Fibroblast of lung (primary cell): ENCODE measurements around the gene ARID3A. TPM values are rescaled to one million over a fixed set of nuclear protein-coding genes. Genes with fewer than 3 reads are reported as not detected.

Source experiments
- DNase-seq, 2 donors: peaks; one replicate each; pipeline versions ENCODE4 v3.0.0 to v3.0.0-alpha.2; 2010; ENCODE audit warnings: low read depth in 2 of 2
- H2AFZ ChIP-seq: 2 replicates; pipeline ENCODE4 v1.5.1; 2012; ENCODE audit warnings: low read length, control low read depth, inconsistent platforms
- H3K27ac ChIP-seq: 2 replicates; pipeline ENCODE4 v1.5.1; 2011; ENCODE audit warnings: low read length, control low read depth; ENCODE audit not compliant: insufficient read depth
- H3K27me3 ChIP-seq: 2 replicates; pipeline ENCODE4 v1.5.1; 2011; ENCODE audit warnings: mild to moderate bottlenecking, low read length; ENCODE audit not compliant: control insufficient read depth, insufficient read depth
- H3K36me3 ChIP-seq: 2 replicates; pipeline ENCODE4 v1.5.1; 2011; ENCODE audit warnings: low read length; ENCODE audit not compliant: control insufficient read depth, insufficient read depth
- H3K4me1 ChIP-seq: 2 replicates; pipeline ENCODE4 v1.5.1; 2011; ENCODE audit warnings: low read length; ENCODE audit not compliant: control insufficient read depth, insufficient read depth; ENCODE audit errors: extremely low read depth
- H3K4me2 ChIP-seq: 2 replicates; pipeline ENCODE4 v1.5.1; 2011; ENCODE audit warnings: low read length, control low read depth; ENCODE audit not compliant: insufficient read depth; ENCODE audit errors: extremely low read depth
- H3K4me3 ChIP-seq, 4 experiments: fragments of 200-600 bp in 1 of 4; sonication (generic) in 1 of 4; replicated peaks in 1 of 4; 2 replicates each; pipeline ENCODE4 v1.5.1; 2011 to 2016; ENCODE audit warnings: low read length in 4 of 4, low read depth in 3 of 4, mild to moderate bottlenecking in 3 of 4, control low read depth in 2 of 4, inconsistent platforms in 1 of 4, mixed read lengths in 1 of 4; ENCODE audit not compliant: insufficient read depth in 1 of 4; ENCODE audit errors: control extremely low read depth in 1 of 4
- H3K79me2 ChIP-seq: 2 replicates; pipeline ENCODE4 v1.5.1; 2012; ENCODE audit warnings: mild to moderate bottlenecking, low read length, inconsistent platforms; ENCODE audit not compliant: control insufficient read depth, insufficient read depth
- H3K9ac ChIP-seq: 2 replicates; pipeline ENCODE4 v1.5.1; 2011; ENCODE audit warnings: mild to moderate bottlenecking, low read length, control low read depth; ENCODE audit not compliant: insufficient read depth
- H3K9me3 ChIP-seq: 2 replicates; pipeline ENCODE4 v1.5.1; 2012; ENCODE audit warnings: low read depth, low read length; ENCODE audit not compliant: control insufficient read depth, insufficient read depth
- H4K20me1 ChIP-seq: 2 replicates; pipeline ENCODE4 v1.5.1; 2011; ENCODE audit warnings: low read length; ENCODE audit not compliant: control insufficient read depth, insufficient read depth; ENCODE audit errors: extremely low read depth
- EZH2 ChIP-seq: IDR thresholded peaks from 2 replicates; pipeline ENCODE4 v1.5.1; 2012; ENCODE audit warnings: low read length, control low read depth, mild to moderate bottlenecking; ENCODE audit errors: missing control alignments
- polyA plus RNA-seq, 2 donors: library from polyadenylated mRNA; depleted of rRNA in 1 of 2; stranded (reverse) in 1 of 2; unstranded in 1 of 2; fragments of >200 nt; gene quantifications; 2 replicates each; pipeline ENCODE4 v1.2.1, GENCODE V29; 2011 to 2012; ENCODE audit warnings: missing spikeins in 1 of 2
- total RNA-seq: library from RNA; depleted of rRNA; stranded (reverse); fragments of >200 nt; gene quantifications from 2 replicates; pipeline ENCODE4 v1.2.1, GENCODE V29; 2014
- TF ChIP-seq, protein P1 (sequence below), 2 donors: IDR thresholded peaks in 1 of 2; conservative IDR thresholded peaks in 1 of 2; 1 replicate in 1 of 2; 2 replicates in 1 of 2; pipeline ENCODE4 v1.5.1; 2011 to 2012; ENCODE audit warnings: low read length in 2 of 2, control low read depth in 1 of 2, inconsistent platforms in 1 of 2, low read depth in 1 of 2, mild to moderate bottlenecking in 1 of 2

ARID3A gene
- total and polyA plus RNA-seq, 2 donors (not counting 1 experiment from before 2014, with no cell fraction given) = 6.4 to 14.9 TPM

DNA sequence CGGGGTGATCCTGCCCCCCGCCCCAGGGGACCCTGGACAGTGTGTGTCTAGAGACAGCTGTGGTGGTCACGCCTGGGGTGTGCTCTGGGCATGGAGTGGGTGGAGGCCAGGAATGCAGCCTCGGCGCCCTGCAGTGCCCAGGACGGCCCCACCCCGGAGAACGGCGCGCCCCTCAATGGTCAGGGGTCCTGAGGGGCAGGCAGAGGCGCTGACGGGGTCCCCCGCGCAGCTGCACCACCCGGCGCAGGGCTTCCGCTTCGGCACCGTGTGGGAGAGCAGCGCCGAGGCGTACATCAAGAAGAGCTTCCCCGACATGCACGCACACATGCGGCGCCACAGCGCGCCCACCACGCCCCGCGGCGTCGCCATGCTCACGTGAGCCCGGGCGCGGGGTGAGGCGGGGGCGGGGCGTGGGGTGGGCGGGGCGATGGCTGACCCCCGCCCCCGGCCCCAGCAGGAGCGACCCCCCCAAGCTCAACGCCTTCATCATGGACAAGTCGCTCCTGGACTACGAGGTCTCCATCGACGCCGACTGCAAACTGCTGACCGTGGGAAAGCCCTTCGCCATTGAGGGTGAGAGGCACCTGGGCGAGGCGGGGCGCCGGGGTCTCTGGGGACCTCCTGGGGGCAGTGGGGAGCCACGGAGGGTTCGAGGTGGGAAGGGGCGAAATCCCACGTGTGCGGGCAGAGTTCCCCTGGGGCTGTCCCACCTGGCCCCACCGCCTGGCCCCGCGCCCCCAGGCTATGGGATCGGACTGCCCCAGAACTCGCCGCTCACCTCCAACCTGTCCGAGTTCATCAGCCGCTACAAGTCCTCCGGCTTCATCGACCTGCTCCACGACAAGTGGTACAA lies 81.8 kb downstream of the ARID3A start:
- DNase-seq = no peak

DNA sequence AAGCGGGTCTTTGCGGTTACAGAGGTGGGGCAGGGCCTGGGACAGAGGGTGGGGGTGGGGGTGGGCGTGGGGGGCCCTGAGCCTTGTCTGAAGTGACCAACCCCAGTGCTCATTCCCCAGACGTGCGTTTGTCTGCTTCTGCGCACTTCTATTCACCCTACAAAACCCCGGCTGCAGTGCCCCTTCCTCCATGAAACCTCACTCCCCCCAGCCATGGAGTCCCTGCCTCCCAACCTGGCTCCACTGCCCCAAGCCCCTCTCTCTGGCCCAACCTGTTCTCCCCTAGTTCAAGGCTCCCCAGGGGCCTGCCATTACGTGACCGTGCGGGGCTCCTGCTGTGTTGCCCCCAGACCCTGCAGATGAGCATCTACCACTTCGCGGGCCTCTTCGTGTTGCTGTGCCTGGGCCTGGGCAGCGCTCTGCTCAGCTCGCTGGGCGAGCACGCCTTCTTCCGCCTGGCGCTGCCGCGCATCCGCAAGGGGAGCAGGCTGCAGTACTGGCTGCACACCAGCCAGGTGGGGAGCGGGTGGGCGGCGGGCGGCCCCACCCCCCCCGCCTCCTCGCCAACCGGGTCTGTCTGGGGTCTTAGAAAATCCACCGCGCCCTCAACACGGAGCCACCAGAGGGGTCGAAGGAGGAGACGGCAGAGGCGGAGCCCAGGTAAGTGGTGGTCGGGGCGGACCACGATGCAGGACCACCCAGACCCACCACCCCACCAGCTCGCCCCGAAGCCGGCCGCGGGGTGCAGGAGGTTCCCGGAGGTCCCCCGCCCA lies 82.6 kb downstream of the ARID3A start:
- Histone ChIP-seq H3K4me1 (peaks cover 16% of the 10 kb centered on the region), H3K79me2 (peaks cover 10% of the 10 kb centered on the region), H2AFZ (no peak overlapping the region), H4K20me1 (no peaks in the 10 kb centered on the region), H3K9me3 (no peaks in the 10 kb centered on the region), H3K27ac (peak overlapping the region; percentile 76), H3K4me3 (peak overlapping the region in 1 of 4 experiments; percentile 22), H3K4me2 (peak overlapping the region; percentile 35), H3K36me3 (peaks cover 14% of the 10 kb centered on the region), H3K27me3 (no peaks in the 10 kb centered on the region), H3K9ac (peak overlapping the region; percentile 55)
- TF ChIP-seq, protein P1, sequence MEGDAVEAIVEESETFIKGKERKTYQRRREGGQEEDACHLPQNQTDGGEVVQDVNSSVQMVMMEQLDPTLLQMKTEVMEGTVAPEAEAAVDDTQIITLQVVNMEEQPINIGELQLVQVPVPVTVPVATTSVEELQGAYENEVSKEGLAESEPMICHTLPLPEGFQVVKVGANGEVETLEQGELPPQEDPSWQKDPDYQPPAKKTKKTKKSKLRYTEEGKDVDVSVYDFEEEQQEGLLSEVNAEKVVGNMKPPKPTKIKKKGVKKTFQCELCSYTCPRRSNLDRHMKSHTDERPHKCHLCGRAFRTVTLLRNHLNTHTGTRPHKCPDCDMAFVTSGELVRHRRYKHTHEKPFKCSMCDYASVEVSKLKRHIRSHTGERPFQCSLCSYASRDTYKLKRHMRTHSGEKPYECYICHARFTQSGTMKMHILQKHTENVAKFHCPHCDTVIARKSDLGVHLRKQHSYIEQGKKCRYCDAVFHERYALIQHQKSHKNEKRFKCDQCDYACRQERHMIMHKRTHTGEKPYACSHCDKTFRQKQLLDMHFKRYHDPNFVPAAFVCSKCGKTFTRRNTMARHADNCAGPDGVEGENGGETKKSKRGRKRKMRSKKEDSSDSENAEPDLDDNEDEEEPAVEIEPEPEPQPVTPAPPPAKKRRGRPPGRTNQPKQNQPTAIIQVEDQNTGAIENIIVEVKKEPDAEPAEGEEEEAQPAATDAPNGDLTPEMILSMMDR (conservative IDR thresholded peaks at IDR 0.05 in 1 of 2, IDR thresholded peaks at IDR 0.05 in 1 of 2; ENCODE audit: low read depth in 1 of 2, low read length in 2 of 2) = no peak
- no peak for TF ChIP-seq EZH2
- DNase-seq = no peak

More for the DNA sequence above, 81.8 kb downstream of the ARID3A start:
- H2AFZ ChIP-seq = no peak overlapping the region
- peaks cover 16% of the 10 kb centered on the region for H3K4me1 ChIP-seq
- no peaks in the 10 kb centered on the region for H3K9me3 ChIP-seq
- H3K4me3 ChIP-seq = no peak overlapping the region
- H3K27me3 ChIP-seq = no peaks in the 10 kb centered on the region
- TF ChIP-seq EZH2 = no peak
- TF ChIP-seq, protein P1 (conservative IDR thresholded peaks at IDR 0.05 in 1 of 2, IDR thresholded peaks at IDR 0.05 in 1 of 2; ENCODE audit: low read depth in 1 of 2, low read length in 2 of 2) = no peak
- peaks cover 13% of the 10 kb centered on the region for H3K36me3 ChIP-seq
- H3K9ac ChIP-seq = no peak overlapping the region
- no peak overlapping the region for H3K4me2 ChIP-seq
- H4K20me1 ChIP-seq = no peaks in the 10 kb centered on the region
- H3K27ac ChIP-seq = no peak overlapping the region
- H3K79me2 ChIP-seq = peaks cover 3% of the 10 kb centered on the region
